ENCODE results near the gene FBLIM1.
"Not testable (repeated sequence)": the region's sequence is repeated elsewhere in the genome, so short reads cannot be mapped to it uniquely, and the experiment has no call there.

The FBLIM1 gene

GRCh38 chr1:15768388-15768787 lies 9.8 kb downstream of the FBLIM1 start:
- no peak for DNase-seq (ENCODE audit: low read depth, low spot score)

- no peak for DNase-seq (ENCODE audit: low read depth, low spot score)
Observed at GRCh38 chr1:15770313-15770962, 11.8 kb downstream of the FBLIM1 start.

- DNase-seq (ENCODE audit: low read depth, low spot score): no peak
Observed at GRCh38 chr1:15771836-15772515, 13.4 kb downstream of the FBLIM1 start.

- DNase-seq (ENCODE audit: low read depth, low spot score): no peak
Observed at GRCh38 chr1:15775706-15776105, 17.1 kb downstream of the FBLIM1 start.

- DNase-seq (ENCODE audit: low read depth, low spot score): no peak
Observed at GRCh38 chr1:15777909-15778707, 19.5 kb downstream of the FBLIM1 start.

- no peak for DNase-seq (ENCODE audit: low read depth, low spot score)
Observed at GRCh38 chr1:15785683-15786082, 27.1 kb downstream of the FBLIM1 start.

GRCh38 chr1:15786581-15786980 lies 28.0 kb downstream of the FBLIM1 start:
- no peak for DNase-seq (ENCODE audit: low read depth, low spot score)

GRCh38 chr1:15788624-15789301 lies 30.2 kb downstream of the FBLIM1 start:
- DNase-seq (ENCODE audit: low read depth, low spot score): no peak

- DNase-seq (ENCODE audit: low read depth, low spot score): no peak
Observed at GRCh38 chr1:15796086-15796462, 37.5 kb downstream of the FBLIM1 start.

GRCh38 chr1:15797614-15798390 lies 39.2 kb downstream of the FBLIM1 start:
- DNase-seq (ENCODE audit: low read depth, low spot score): no peak

- DNase-seq (ENCODE audit: low read depth, low spot score): no peak
Observed at GRCh38 chr1:15799004-15799867, 40.6 kb downstream of the FBLIM1 start.

- DNase-seq (ENCODE audit: low read depth, low spot score): no peak
Observed at GRCh38 chr1:15799928-15800835, 41.6 kb downstream of the FBLIM1 start.

- DNase-seq (ENCODE audit: low read depth, low spot score): no peak
Observed at GRCh38 chr1:15802234-15802965, 43.8 kb downstream of the FBLIM1 start.

GRCh38 chr1:15803380-15803779 lies 44.8 kb downstream of the FBLIM1 start:
- no peak for DNase-seq (ENCODE audit: low read depth, low spot score)

GRCh38 chr1:15804060-15804459 lies 45.5 kb downstream of the FBLIM1 start:
- DNase-seq (ENCODE audit: low read depth, low spot score): no peak

GRCh38 chr1:15807121-15807520 lies 48.5 kb downstream of the FBLIM1 start:
- DNase-seq (ENCODE audit: low read depth, low spot score): no peak

GRCh38 chr1:15807549-15807948 lies 49.0 kb downstream of the FBLIM1 start, which contains the start of gene UQCRHL:
UQCRHL (minus strand) TSS chr1:15807649; CDS start chr1:15807649, 0 bp downstream.
- DNase-seq (ENCODE audit: low read depth, low spot score): not testable (repeated sequence)

GRCh38 chr1:15808955-15809354 lies 50.4 kb downstream of the FBLIM1 start:
- DNase-seq (ENCODE audit: low read depth, low spot score): no peak

Data from iPS DF 19.7 (cell line).